IMR-90 (cell line): ENCODE data around the gene FMN2. TPM values are rescaled to one million over a fixed set of nuclear protein-coding genes. Genes with fewer than 3 reads are reported as not detected.

ENCODE experiments used
- ATAC-seq: fragments of 200-7000 bp; cut with Tn5 transposase; 2 replicates; pipeline ENCODE4 v1.9.1; 2020; ENCODE audit warnings: low read depth, mild to moderate bottlenecking, moderate library complexity
- BruUV-seq: library from RNA; stranded (reverse); fragments of 400-500 nt; replicated peaks from 2 replicates; lab custom pipeline; 2021; lab: Mats Ljungman, UMichigan
- CTCF ChIA-PET: fragments of 300-600 bp; formaldehyde crosslinking; extraction: SDS; loops from one replicate; lab custom pipeline; 2021; ENCODE audit warnings: antibody characterized with exemption; lab: Yijun Ruan, JAX
- POLR2A ChIA-PET: fragments of 300-600 bp; sonication (Branson Sonifier 250); formaldehyde crosslinking; loops from one replicate; lab custom pipeline; 2022; ENCODE audit warnings: antibody characterized with exemption; ENCODE audit not compliant: unreplicated experiment; lab: Charles Lee
- DNase-seq: peaks from one replicate; pipeline ENCODE4 v3.0.0; 2013
- H2AFZ ChIP-seq: replicated peaks from 2 replicates; pipeline ENCODE3; 2013; ENCODE audit warnings: low read length, mild to moderate bottlenecking; ENCODE audit not compliant: poor library complexity
- H2AK5ac ChIP-seq: 2 replicates; pipeline ENCODE4 v1.6.1; 2013; ENCODE audit warnings: low read depth, low read length, inconsistent platforms
- H2AK9ac ChIP-seq: replicated peaks from 2 replicates; pipeline ENCODE3; 2013; ENCODE audit warnings: mild to moderate bottlenecking, low read depth, low read length, moderate library complexity; ENCODE audit not compliant: poor library complexity
- H2BK120ac ChIP-seq: 2 replicates; pipeline ENCODE4 v1.6.1; 2013; ENCODE audit warnings: low read depth, low read length, inconsistent platforms
- H2BK15ac ChIP-seq: 3 replicates; pipeline ENCODE4 v1.6.1; 2013; ENCODE audit warnings: low read depth, low read length, inconsistent platforms
- H2BK20ac ChIP-seq: 2 replicates; pipeline ENCODE4 v1.6.1; 2013; ENCODE audit warnings: low read depth, mild to moderate bottlenecking, inconsistent platforms, low read length, moderate library complexity
- H2BK5ac ChIP-seq: 2 replicates; pipeline ENCODE4 v1.6.1; 2013; ENCODE audit warnings: mild to moderate bottlenecking, low read depth, low read length, inconsistent platforms; ENCODE audit not compliant: poor library complexity, severe bottlenecking
- H3K14ac ChIP-seq: replicated peaks from 2 replicates; pipeline ENCODE4 v1.6.1; 2013; ENCODE audit warnings: low read depth, low read length, inconsistent platforms
- H3K18ac ChIP-seq: 2 replicates; pipeline ENCODE4 v1.6.1; 2013; ENCODE audit warnings: low read depth, low read length, control low read depth
- H3K23ac ChIP-seq: 2 replicates; pipeline ENCODE4 v1.6.1; 2013; ENCODE audit warnings: low read depth, low read length, inconsistent platforms
- H3K27ac ChIP-seq: 2 replicates; pipeline ENCODE4 v1.5.1; 2013; ENCODE audit warnings: mild to moderate bottlenecking, control low read depth, low read length; ENCODE audit not compliant: insufficient read depth
- H3K27me3 ChIP-seq: 2 replicates; pipeline ENCODE4 v1.6.1; 2013; ENCODE audit warnings: low read length; ENCODE audit not compliant: control insufficient read depth, insufficient read depth
- H3K36me3 ChIP-seq: 2 replicates; pipeline ENCODE4 v1.6.1; 2013; ENCODE audit warnings: low read length, mixed read lengths; ENCODE audit not compliant: control insufficient read depth, insufficient read depth
- H3K4ac ChIP-seq: 2 replicates; pipeline ENCODE4 v1.6.1; 2013; ENCODE audit warnings: low read depth, low read length, inconsistent platforms
- H3K4me1 ChIP-seq: 2 replicates; pipeline ENCODE4 v1.6.1; 2013; ENCODE audit warnings: low read length, mixed read lengths; ENCODE audit not compliant: control insufficient read depth, insufficient read depth
- H3K4me2 ChIP-seq: 2 replicates; pipeline ENCODE4 v1.6.1; 2013; ENCODE audit warnings: low read depth, mild to moderate bottlenecking, control low read depth, low read length, moderate library complexity
- H3K4me3 ChIP-seq: 2 replicates; pipeline ENCODE4 v1.5.1; 2013; ENCODE audit warnings: low read depth, mild to moderate bottlenecking, control low read depth, low read length, moderate library complexity; ENCODE audit not compliant: insufficient read depth
- H3K56ac ChIP-seq: 2 replicates; pipeline ENCODE4 v1.6.1; 2013; ENCODE audit warnings: low read length, inconsistent platforms; ENCODE audit not compliant: insufficient read depth; ENCODE audit errors: extremely low read depth
- H3K79me1 ChIP-seq, 2 experiments: 2 replicates each; pipeline ENCODE4 v1.6.1; 2013; ENCODE audit warnings: low read length in 2 of 2, inconsistent platforms in 1 of 2, low read depth in 1 of 2
- H3K9ac ChIP-seq: 2 replicates; pipeline ENCODE4 v1.6.1; 2013; ENCODE audit warnings: low read depth, low read length, control low read depth
- H3K9me1 ChIP-seq: 2 replicates; pipeline ENCODE4 v1.6.1; 2013; ENCODE audit warnings: low read length, inconsistent platforms; ENCODE audit not compliant: insufficient read depth
- H3K9me3 ChIP-seq: 2 replicates; pipeline ENCODE4 v1.6.1; 2013; ENCODE audit warnings: low read length; ENCODE audit not compliant: control insufficient read depth, insufficient read depth
- H4K20me1 ChIP-seq: 2 replicates; pipeline ENCODE4 v1.6.1; 2013; ENCODE audit warnings: low read length, inconsistent platforms; ENCODE audit not compliant: insufficient read depth
- H4K5ac ChIP-seq: 2 replicates; pipeline ENCODE4 v1.6.1; 2013; ENCODE audit warnings: mild to moderate bottlenecking, low read depth, low read length, control low read depth
- H4K8ac ChIP-seq, 2 experiments: 2 replicates each; pipeline ENCODE4 v1.6.1; 2013; ENCODE audit warnings: low read depth in 2 of 2, low read length in 2 of 2, control low read depth in 1 of 2, inconsistent platforms in 1 of 2
- H4K91ac ChIP-seq: 2 replicates; pipeline ENCODE4 v1.6.1; 2013; ENCODE audit warnings: low read depth, low read length, inconsistent platforms; ENCODE audit not compliant: insufficient read depth
- BHLHE40 ChIP-seq: fragments of 150-350 bp; IDR thresholded peaks from 2 replicates; pipeline ENCODE4 v1.6.1; 2016; ENCODE audit warnings: mild to moderate bottlenecking, low read depth, low read length
- CEBPB ChIP-seq: IDR thresholded peaks from 2 replicates; pipeline ENCODE4 v1.6.1; 2012; ENCODE audit warnings: low read depth, low read length, improper control_type of control experiment
- CHD1 ChIP-seq: IDR thresholded peaks from 2 replicates; pipeline ENCODE4 v1.6.1; 2012; ENCODE audit warnings: low read depth, low read length, improper control_type of control experiment
- ELK1 ChIP-seq: fragments of 150-350 bp; IDR thresholded peaks from 2 replicates; pipeline ENCODE4 v1.6.1; 2016; ENCODE audit warnings: low read depth, mild to moderate bottlenecking, low read length, moderate library complexity, borderline replicate concordance
- FOS ChIP-seq: fragments of 150-350 bp; IDR thresholded peaks from 2 replicates; pipeline ENCODE4 v1.6.1; 2016; ENCODE audit warnings: low read depth, low read length
- MAFK ChIP-seq: IDR thresholded peaks from 2 replicates; pipeline ENCODE4 v1.6.1; 2012; ENCODE audit warnings: low read depth, low read length, improper control_type of control experiment
- MXI1 ChIP-seq: IDR thresholded peaks from 2 replicates; pipeline ENCODE4 v1.6.1; 2012; ENCODE audit warnings: low read depth, mild to moderate bottlenecking, low read length, moderate library complexity, borderline replicate concordance
- NFE2L2 ChIP-seq: fragments of 150-350 bp; IDR thresholded peaks from 2 replicates; pipeline ENCODE4 v1.6.1; 2016; ENCODE audit warnings: low read depth, mild to moderate bottlenecking, low read length
- POLR2A ChIP-seq: IDR thresholded peaks from 2 replicates; pipeline ENCODE4 v1.6.1; 2012; ENCODE audit warnings: mild to moderate bottlenecking, low read depth, low read length
- RAD21 ChIP-seq: IDR thresholded peaks from 2 replicates; pipeline ENCODE4 v1.6.1; 2012; ENCODE audit warnings: low read length, improper control_type of control experiment
- RCOR1 ChIP-seq: IDR thresholded peaks from 2 replicates; pipeline ENCODE4 v1.6.1; 2012; ENCODE audit warnings: mild to moderate bottlenecking, low read length, improper control_type of control experiment; ENCODE audit not compliant: insufficient replicate concordance
- RFX5 ChIP-seq: IDR thresholded peaks from 2 replicates; pipeline ENCODE4 v1.8.0; 2012; ENCODE audit warnings: low read depth, mild to moderate bottlenecking, low read length, moderate library complexity
- SMC3 ChIP-seq: fragments of 150-350 bp; IDR thresholded peaks from 2 replicates; pipeline ENCODE4 v1.6.1; 2016; ENCODE audit warnings: low read depth, mild to moderate bottlenecking, antibody characterized with exemption, low read length, moderate library complexity
- USF2 ChIP-seq: fragments of 150-350 bp; IDR thresholded peaks from 2 replicates; pipeline ENCODE4 v1.6.1; 2017; ENCODE audit warnings: mild to moderate bottlenecking, antibody characterized with exemption, low read length, low read depth
- WGBS, 2 experiments: methylation state at CpG; one replicate each; pipeline versions ENCODE4 v1.1.5 to v1.1.7; 2013; ENCODE audit warnings: missing lambda C conversion rate in 2 of 2; ENCODE audit not compliant: insufficient read length in 1 of 2; ENCODE audit errors: extremely low coverage in 2 of 2; 5-methylcytosine and 5-hydroxymethylcytosine counted together
- dilution Hi-C: fragments of 300-500 bp; cut with HindIII; formaldehyde crosslinking; loops from one replicate; pipeline ENCODE4 v1.14.3; 2018; ENCODE audit warnings: low sequenced_read_pairs; ENCODE audit not compliant: unreplicated experiment
- in situ Hi-C: fragments of 300-500 bp; cut with MboI; formaldehyde crosslinking; loops from 3 replicates; pipeline ENCODE4 v1.14.3; 2019; ENCODE audit warnings: low sequenced_read_pairs, inconsistent platforms, mixed read lengths
- intact Hi-C: fragments of 100-400 bp; cut with micrococcal nuclease; formaldehyde crosslinking; loops from 2 replicates; pipeline ENCODE4 v1.10.0; 2022
- polyA plus RNA-seq, 3 experiments: library from polyadenylated mRNA; depleted of rRNA; stranded (reverse); fragments of >200 nt; gene quantifications; 2 replicates each; pipeline ENCODE4 v1.2.3, GENCODE V29; 2012; ENCODE audit warnings: low replicate concordance in 1 of 3
- total RNA-seq: library from RNA; depleted of rRNA; stranded (reverse); fragments of >200 nt; gene quantifications from 2 replicates; pipeline ENCODE4 v1.2.3, GENCODE V29; 2012

The FMN2 gene
- total and polyA plus RNA-seq, 2 of the 4 experiments (the other 2 are of a cell fraction), result 29.0 to 35.8 TPM

- dilution Hi-C loops (loop anchor here (25.0 kb wide), 1 partner anchor 141 kb away; no protein-coding TSS in a partner anchor), in situ Hi-C loops (no loop called here), intact Hi-C loops (no loop called here)
- Histone ChIP-seq H3K4ac (no peak overlapping the region), H2BK20ac (no peak overlapping the region), H3K36me3 (no peaks in the 10 kb centered on the region), H3K4me2 (no peak overlapping the region), H4K20me1 (no peaks in the 10 kb centered on the region), H3K9me1 (no peaks in the 10 kb centered on the region), H3K56ac (no peak overlapping the region), H2BK15ac (no peak overlapping the region), H3K4me1 (peaks cover 2% of the 10 kb centered on the region; the same call in 1 of the 2 replicates), H3K79me1 (no peaks in the 10 kb centered on the region), H3K14ac (no peak overlapping the region), H4K8ac (no peak overlapping the region), H2AK5ac (no peak overlapping the region), H3K9me3 (no peaks in the 10 kb centered on the region), H4K5ac (no peak overlapping the region), H3K27me3 (no peaks in the 10 kb centered on the region; the same call in 1 of the 2 replicates), H3K27ac (no peak overlapping the region), H3K18ac (no peak overlapping the region), H2AK9ac (no peak overlapping the region), H3K23ac (no peak overlapping the region), H2BK5ac (no peak overlapping the region), H4K91ac (no peak overlapping the region), H2BK120ac (no peak overlapping the region), H3K4me3 (no peak overlapping the region), H2AFZ (peak overlapping the region; percentile 70), H3K9ac (no peak overlapping the region)
- no TSS peak for BruUV-seq
- CTCF ChIA-PET, result interaction anchor here (0.6 to 1.0 kb wide), 2 partner anchors 11 to 770 kb away, joined by 3 to 4 read pairs; no protein-coding TSS in a partner anchor
- DNase-seq (no peak), ATAC-seq (no peak)
- TF ChIP-seq MXI1 (no peak), SMC3 (no peak), MAFK (no peak), BHLHE40 (no peak), RAD21 (no peak), USF2 (no peak), FOS (no peak), CEBPB (no peak), RFX5 (no peak), NFE2L2 (no peak), CHD1 (no peak), POLR2A (no peak), RCOR1 (no peak), ELK1 (no peak)
- POLR2A ChIA-PET, result interaction anchor here (0.6 kb wide), 1 partner anchor 405 kb away, joined by 5 read pairs; no protein-coding TSS in a partner anchor
- no CpG with 5 or more reads among the region's 8 CpGs for WGBS, 2 experiments
Measured at GRCh38 chr1:240046000-240046399, 45.7 kb upstream of the FMN2 start.
